Right lobe of liver (tissue), 6 donors: ENCODE results near the gene SNX30. TPM values are rescaled to one million over a fixed set of nuclear protein-coding genes. Genes with fewer than 3 reads are reported as not detected.
A peak's percentile ranks its signal among the peaks of the same experiment; 100 is the strongest.

Experiments used
- ATAC-seq, 4 donors: fragments of 200-7000 bp; cut with Tn5 transposase; one replicate each; pipeline ENCODE4 v1.9.1; 2020; ENCODE audit warnings: mild to moderate bottlenecking in 4 of 4, moderate library complexity in 4 of 4
- DNase-seq, 3 donors: peaks; one replicate each; pipeline ENCODE4 v3.0.0-alpha.2; 2020
- H3K27ac ChIP-seq, 3 donors: fragments of 200-600 bp; one replicate each; pipeline ENCODE4 v1.8.0; 2022
- H3K27me3 ChIP-seq, 2 donors: fragments of 200-600 bp; one replicate each; pipeline ENCODE4 v1.8.0; 2022
- H3K36me3 ChIP-seq, 4 donors: fragments of 200-600 bp; sonication (generic) in 1 of 4; one replicate each; pipeline versions ENCODE4 v1.5.1 to v1.8.0; 2017 to 2022; ENCODE audit warnings: control low read depth in 1 of 4
- H3K4me1 ChIP-seq, 4 donors: fragments of 200-600 bp; sonication (generic) in 1 of 4; one replicate each; pipeline versions ENCODE4 v1.5.1 to v1.8.0; 2017 to 2022; ENCODE audit warnings: control low read depth in 1 of 4
- H3K4me3 ChIP-seq, 3 donors: fragments of 200-600 bp; one replicate each; pipeline ENCODE4 v1.8.0; 2022
- H3K9me3 ChIP-seq, 4 donors: fragments of 200-600 bp; sonication (generic) in 1 of 4; one replicate each; pipeline versions ENCODE4 v1.5.1 to v1.8.0; 2017 to 2022; ENCODE audit warnings: control low read depth in 1 of 4
- POLR2A ChIP-seq: fragments of 450-650 bp; IDR thresholded peaks from one replicate; pipeline ENCODE4 v1.6.1; 2017; ENCODE audit warnings: antibody characterized with exemption, mild to moderate bottlenecking
- WGBS: methylation state at CpG from one replicate; pipeline ENCODE4 v1.1.6; 2018; ENCODE audit warnings: low coverage, low lambda C conversion rate; ENCODE audit not compliant: insufficient coverage; ENCODE audit errors: missing lambda C conversion rate; 5-methylcytosine and 5-hydroxymethylcytosine counted together
- intact Hi-C, 2 donors: fragments of 100-400 bp; cut with DNase I; formaldehyde crosslinking; loops; one replicate each; pipeline versions ENCODE4 v1.11.2 to v1.14.1; 2022
- total RNA-seq, 6 experiments: library from RNA; depleted of rRNA in 2 of 6; stranded (reverse); fragments of >200 nt in 2 of 6; fragmentation: NEBNext Ultra II Directional in 3 of 6; extraction: Animal tissue kit (Norgen Biotek cat#: 25700) in 3 of 6; gene quantifications; one replicate each; pipeline versions ENCODE4 v1.1.0 to v1.2.4, GENCODE V29; 2016 to 2023
- TF ChIP-seq, protein P1 (sequence below), 4 donors: fragments of 200-600 bp in 3 of 4; fragments of 450-650 bp in 1 of 4; IDR thresholded peaks; one replicate each; pipeline versions ENCODE4 v1.5.1 to v1.8.0; 2016 to 2022; ENCODE audit warnings: antibody characterized with exemption in 4 of 4, mild to moderate bottlenecking in 2 of 4
- donor health status: DM: no; HTN: yes; CAD: no.
- donor health status: DM: no; HTN: no; CAD: no.
- donor health status: DM: no; HTN: no; CAD: no.
- donor health status: DM: no; HTN: yes; CAD: no.
- donor health status: DM: no; HTN: yes; CAD: no.

The SNX30 gene
- total RNA-seq, 6 experiments from 2014 or later = 5.2 to 9.0 (median 7.5) TPM

DNA sequence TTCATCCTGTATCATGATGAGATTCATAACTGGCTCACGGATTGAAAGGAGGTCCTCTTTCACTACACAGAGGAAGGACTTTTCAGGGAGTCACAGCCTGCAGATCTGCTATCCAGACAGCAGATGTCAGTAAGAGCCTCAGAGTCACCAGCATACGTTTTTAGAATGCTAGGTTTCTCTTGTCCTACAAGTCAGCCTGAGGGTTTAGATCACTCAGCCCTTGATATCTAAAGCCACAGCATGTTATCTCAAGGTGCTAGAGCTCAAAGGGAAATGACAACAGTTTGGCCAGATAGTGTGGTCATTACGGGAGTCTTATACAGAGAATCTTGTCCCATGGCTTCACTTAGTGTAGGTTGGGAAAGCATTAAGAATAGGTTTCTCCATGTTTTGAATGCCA, 171.0 kb downstream of the SNX30 start:
- Histone ChIP-seq H3K27ac (no peak overlapping the region), H3K4me3 (no peak overlapping the region), H3K4me1 (no peaks in the 10 kb centered on the region), H3K9me3 (no peaks in the 10 kb centered on the region), H3K27me3 (no peaks in the 10 kb centered on the region), H3K36me3 (no peaks in the 10 kb centered on the region)
- peak; percentile 61 to 81 (median 73) for ATAC-seq
- TF ChIP-seq, protein P1, sequence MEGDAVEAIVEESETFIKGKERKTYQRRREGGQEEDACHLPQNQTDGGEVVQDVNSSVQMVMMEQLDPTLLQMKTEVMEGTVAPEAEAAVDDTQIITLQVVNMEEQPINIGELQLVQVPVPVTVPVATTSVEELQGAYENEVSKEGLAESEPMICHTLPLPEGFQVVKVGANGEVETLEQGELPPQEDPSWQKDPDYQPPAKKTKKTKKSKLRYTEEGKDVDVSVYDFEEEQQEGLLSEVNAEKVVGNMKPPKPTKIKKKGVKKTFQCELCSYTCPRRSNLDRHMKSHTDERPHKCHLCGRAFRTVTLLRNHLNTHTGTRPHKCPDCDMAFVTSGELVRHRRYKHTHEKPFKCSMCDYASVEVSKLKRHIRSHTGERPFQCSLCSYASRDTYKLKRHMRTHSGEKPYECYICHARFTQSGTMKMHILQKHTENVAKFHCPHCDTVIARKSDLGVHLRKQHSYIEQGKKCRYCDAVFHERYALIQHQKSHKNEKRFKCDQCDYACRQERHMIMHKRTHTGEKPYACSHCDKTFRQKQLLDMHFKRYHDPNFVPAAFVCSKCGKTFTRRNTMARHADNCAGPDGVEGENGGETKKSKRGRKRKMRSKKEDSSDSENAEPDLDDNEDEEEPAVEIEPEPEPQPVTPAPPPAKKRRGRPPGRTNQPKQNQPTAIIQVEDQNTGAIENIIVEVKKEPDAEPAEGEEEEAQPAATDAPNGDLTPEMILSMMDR (IDR thresholded peaks at IDR 0.05) = peak; percentile 31 to 55 (median 41)
- no peak for TF ChIP-seq POLR2A
- WGBS = 4% methylated on average over 3 of the region's 3 CpGs
- intact Hi-C loops = no loop called here
- no peak for DNase-seq

Other genes starting within 250 kb of the SNX30 start
- 10 to 100 TPM in 4 of 6 experiments, 1 to 10 TPM in 2; 8.2 to 15.5 (median 11.1) TPM for gene INIP, start 32.6 kb upstream of the SNX30 start, total RNA-seq
- under 1 TPM in 3 of 6 experiments, not detected in 3; 0.18 to 0.50 (median 0.25) TPM for gene SLC46A2, start 140.1 kb downstream of the SNX30 start, total RNA-seq